Measurements from ENCODE around the gene ZNF23.

The ZNF23 gene

DNA sequence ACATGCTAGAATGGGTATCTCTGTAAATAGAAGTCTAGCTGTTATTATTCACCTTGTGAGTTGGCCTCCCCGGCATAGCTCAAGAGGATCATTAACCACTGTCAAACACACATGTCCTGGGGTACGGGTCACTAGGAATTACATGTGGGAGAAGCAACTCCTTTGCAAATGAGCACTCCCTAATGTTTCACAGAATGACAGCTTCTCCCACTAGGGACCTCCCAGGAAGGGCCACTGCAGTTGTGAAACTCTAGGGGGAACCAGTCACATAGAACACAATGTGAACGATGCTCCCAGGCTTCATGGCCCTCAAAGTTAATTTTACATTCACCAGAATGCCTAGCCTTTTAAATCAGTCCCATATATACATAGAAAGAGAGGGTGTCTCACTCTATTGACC is 39.5 kb upstream of the ZNF23 start:
- no peak overlapping the region for H3K4ac ChIP-seq (ENCODE audit: low read length)
- no peak overlapping the region for H3K9ac ChIP-seq (ENCODE audit: low read depth, low read length, poor library complexity)
- H3K4me3 ChIP-seq (ENCODE audit: low read length in 2 of 2), result no peak overlapping the region
- H3K27me3 ChIP-seq (ENCODE audit: control insufficient read depth in 3 of 3, insufficient read depth in 3 of 3, low read depth in 1 of 3, low read length in 3 of 3), result no peaks in the 10 kb centered on the region
- no peaks in the 10 kb centered on the region for H3K36me3 ChIP-seq (replicated peaks in 1 of 2; ENCODE audit: control insufficient read depth in 2 of 2, insufficient read depth in 2 of 2, low read length in 2 of 2)
- H3K27ac ChIP-seq (replicated peaks; ENCODE audit: low read length), result no peak overlapping the region
- no peak overlapping the region for H4K91ac ChIP-seq (ENCODE audit: low read depth, low read length, poor library complexity)
- no peak overlapping the region for H3K23ac ChIP-seq (ENCODE audit: low read depth, low read length, poor library complexity)
- no peaks in the 10 kb centered on the region for H3K79me1 ChIP-seq (ENCODE audit: low read depth, low read length)
- H2AFZ ChIP-seq (ENCODE audit: low read length), result no peak overlapping the region
- no peak overlapping the region for H2BK12ac ChIP-seq (ENCODE audit: low read length)
- H2AK5ac ChIP-seq (ENCODE audit: low read depth, low read length), result no peak overlapping the region
- no peak overlapping the region for H3K4me2 ChIP-seq (ENCODE audit: insufficient read depth, low read length, poor library complexity, severe bottlenecking)
- no peak overlapping the region for H3K14ac ChIP-seq (ENCODE audit: low read length)
- H4K8ac ChIP-seq (ENCODE audit: low read depth, low read length), result no peak overlapping the region
- no peak overlapping the region for H3K18ac ChIP-seq (ENCODE audit: low read length)
- DNase-seq (ENCODE audit: low spot score), result no peak
- H2BK120ac ChIP-seq (ENCODE audit: low read depth, low read length), result no peak overlapping the region
- no CpG with 5 or more reads among the region's 3 CpGs for WGBS, 2 donors (ENCODE audit: extremely low coverage in 2 of 2, insufficient read length in 2 of 2, insufficient replicate concordance in 1 of 2)
- H3K9me3 ChIP-seq (replicated peaks in 1 of 2; ENCODE audit: control insufficient read depth in 2 of 2, insufficient read depth in 1 of 2, low read depth in 1 of 2, low read length in 2 of 2), result no peaks in the 10 kb centered on the region
- no peak overlapping the region for H2BK15ac ChIP-seq (ENCODE audit: low read length)
- H2BK5ac ChIP-seq (ENCODE audit: low read length), result no peak overlapping the region
- H3K4me1 ChIP-seq (ENCODE audit: control insufficient read depth in 2 of 2, insufficient read depth in 1 of 2, low read depth in 1 of 2, low read length in 2 of 2), result no peaks in the 10 kb centered on the region

DNA sequence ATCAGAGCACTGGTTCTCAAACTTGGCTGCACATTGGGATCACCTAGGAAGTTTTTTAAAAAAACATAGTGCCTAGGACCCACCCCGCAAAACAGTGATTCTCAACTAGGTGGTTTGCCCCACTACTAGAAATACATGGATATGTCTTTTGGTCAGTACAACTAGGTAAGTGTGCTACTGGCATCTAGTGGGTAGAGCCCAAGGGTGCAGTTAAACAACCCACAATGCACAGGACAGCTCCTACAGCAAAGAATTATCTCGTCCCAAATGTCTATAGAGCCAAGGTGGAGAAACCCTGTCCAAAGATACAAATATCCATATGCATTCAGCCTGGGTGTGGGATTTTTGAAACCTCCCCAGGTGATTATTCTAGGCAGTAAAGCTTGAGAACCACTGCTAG is 38.9 kb upstream of the ZNF23 start:
- no peak overlapping the region for H2BK120ac ChIP-seq (ENCODE audit: low read depth, low read length)
- H2BK5ac ChIP-seq (ENCODE audit: low read length), result no peak overlapping the region
- H3K4me2 ChIP-seq (ENCODE audit: insufficient read depth, low read length, poor library complexity, severe bottlenecking), result no peak overlapping the region
- H2AK5ac ChIP-seq (ENCODE audit: low read depth, low read length), result no peak overlapping the region
- H3K27me3 ChIP-seq (ENCODE audit: control insufficient read depth in 3 of 3, insufficient read depth in 3 of 3, low read depth in 1 of 3, low read length in 3 of 3), result no peaks in the 10 kb centered on the region
- no CpG with 5 or more reads among the region's 2 CpGs for WGBS, 2 donors (ENCODE audit: extremely low coverage in 2 of 2, insufficient read length in 2 of 2, insufficient replicate concordance in 1 of 2)
- H3K4ac ChIP-seq (ENCODE audit: low read length), result no peak overlapping the region
- H3K4me3 ChIP-seq (ENCODE audit: low read length in 2 of 2), result no peak overlapping the region
- no peak overlapping the region for H4K8ac ChIP-seq (ENCODE audit: low read depth, low read length)
- H3K79me1 ChIP-seq (ENCODE audit: low read depth, low read length), result no peaks in the 10 kb centered on the region
- H3K9me3 ChIP-seq (replicated peaks in 1 of 2; ENCODE audit: control insufficient read depth in 2 of 2, insufficient read depth in 1 of 2, low read depth in 1 of 2, low read length in 2 of 2), result no peaks in the 10 kb centered on the region
- no peak overlapping the region for H3K18ac ChIP-seq (ENCODE audit: low read length)
- no peak for DNase-seq (ENCODE audit: low spot score)
- no peak overlapping the region for H2BK12ac ChIP-seq (ENCODE audit: low read length)
- H2BK15ac ChIP-seq (ENCODE audit: low read length), result no peak overlapping the region
- H3K9ac ChIP-seq (ENCODE audit: low read depth, low read length, poor library complexity), result no peak overlapping the region
- no peak overlapping the region for H3K14ac ChIP-seq (ENCODE audit: low read length)
- H3K36me3 ChIP-seq (replicated peaks in 1 of 2; ENCODE audit: control insufficient read depth in 2 of 2, insufficient read depth in 2 of 2, low read length in 2 of 2), result no peaks in the 10 kb centered on the region
- no peak overlapping the region for H3K23ac ChIP-seq (ENCODE audit: low read depth, low read length, poor library complexity)
- no peak overlapping the region for H4K91ac ChIP-seq (ENCODE audit: low read depth, low read length, poor library complexity)
- H3K4me1 ChIP-seq (ENCODE audit: control insufficient read depth in 2 of 2, insufficient read depth in 1 of 2, low read depth in 1 of 2, low read length in 2 of 2), result no peaks in the 10 kb centered on the region
- H3K27ac ChIP-seq (replicated peaks; ENCODE audit: low read length), result no peak overlapping the region
- H2AFZ ChIP-seq (ENCODE audit: low read length), result no peak overlapping the region

DNA sequence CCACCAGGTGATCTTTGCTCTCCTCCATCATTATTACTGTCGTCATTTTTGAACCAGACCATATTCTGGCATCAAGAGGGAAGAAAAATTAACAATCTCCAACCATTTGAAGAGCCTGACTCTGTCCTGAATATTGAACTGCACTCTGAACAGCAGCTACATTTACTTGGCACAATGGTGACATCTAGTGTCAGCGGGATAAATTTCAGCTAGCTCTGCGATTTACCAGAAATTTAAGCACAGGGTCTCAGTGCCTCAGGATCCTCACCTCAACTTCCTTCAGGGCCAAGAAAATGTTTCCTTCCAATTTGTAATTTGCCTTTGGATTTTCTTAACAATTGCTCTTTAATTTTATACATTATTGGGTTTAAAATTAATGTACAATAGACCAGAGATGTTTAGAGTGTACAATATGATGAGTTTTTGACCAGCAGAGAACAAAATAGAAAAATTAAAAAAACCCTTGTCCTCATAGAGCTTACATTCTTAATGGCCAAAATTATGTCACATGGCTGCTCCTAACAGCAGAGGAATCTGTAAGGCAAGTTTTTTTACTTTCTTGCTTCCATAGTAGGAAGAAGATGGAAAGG is 37.8 kb upstream of the ZNF23 start:
- H3K14ac ChIP-seq (ENCODE audit: low read length), result no peak overlapping the region
- no peaks in the 10 kb centered on the region for H3K36me3 ChIP-seq (replicated peaks in 1 of 2; ENCODE audit: control insufficient read depth in 2 of 2, insufficient read depth in 2 of 2, low read length in 2 of 2)
- no peak overlapping the region for H2BK5ac ChIP-seq (ENCODE audit: low read length)
- no peak overlapping the region for H2AFZ ChIP-seq (ENCODE audit: low read length)
- no CpG with 5 or more reads among the region's 3 CpGs for WGBS, 2 donors (ENCODE audit: extremely low coverage in 2 of 2, insufficient read length in 2 of 2, insufficient replicate concordance in 1 of 2)
- H3K18ac ChIP-seq (ENCODE audit: low read length), result no peak overlapping the region
- no peak overlapping the region for H3K9ac ChIP-seq (ENCODE audit: low read depth, low read length, poor library complexity)
- no peaks in the 10 kb centered on the region for H3K27me3 ChIP-seq (ENCODE audit: control insufficient read depth in 3 of 3, insufficient read depth in 3 of 3, low read depth in 1 of 3, low read length in 3 of 3)
- H3K27ac ChIP-seq (replicated peaks; ENCODE audit: low read length), result no peak overlapping the region
- no peak overlapping the region for H2BK15ac ChIP-seq (ENCODE audit: low read length)
- H3K4me3 ChIP-seq (ENCODE audit: low read length in 2 of 2), result no peak overlapping the region
- H2BK120ac ChIP-seq (ENCODE audit: low read depth, low read length), result no peak overlapping the region
- H3K4me2 ChIP-seq (ENCODE audit: insufficient read depth, low read length, poor library complexity, severe bottlenecking), result no peak overlapping the region
- no peak overlapping the region for H4K8ac ChIP-seq (ENCODE audit: low read depth, low read length)
- H4K91ac ChIP-seq (ENCODE audit: low read depth, low read length, poor library complexity), result no peak overlapping the region
- H2AK5ac ChIP-seq (ENCODE audit: low read depth, low read length), result no peak overlapping the region
- H3K23ac ChIP-seq (ENCODE audit: low read depth, low read length, poor library complexity), result no peak overlapping the region
- DNase-seq (ENCODE audit: low spot score), result peak; percentile 48
- no peaks in the 10 kb centered on the region for H3K4me1 ChIP-seq (ENCODE audit: control insufficient read depth in 2 of 2, insufficient read depth in 1 of 2, low read depth in 1 of 2, low read length in 2 of 2)
- no peak overlapping the region for H2BK12ac ChIP-seq (ENCODE audit: low read length)
- H3K79me1 ChIP-seq (ENCODE audit: low read depth, low read length), result no peaks in the 10 kb centered on the region
- no peak overlapping the region for H3K4ac ChIP-seq (ENCODE audit: low read length)
- no peaks in the 10 kb centered on the region for H3K9me3 ChIP-seq (replicated peaks in 1 of 2; ENCODE audit: control insufficient read depth in 2 of 2, insufficient read depth in 1 of 2, low read depth in 1 of 2, low read length in 2 of 2)

DNA sequence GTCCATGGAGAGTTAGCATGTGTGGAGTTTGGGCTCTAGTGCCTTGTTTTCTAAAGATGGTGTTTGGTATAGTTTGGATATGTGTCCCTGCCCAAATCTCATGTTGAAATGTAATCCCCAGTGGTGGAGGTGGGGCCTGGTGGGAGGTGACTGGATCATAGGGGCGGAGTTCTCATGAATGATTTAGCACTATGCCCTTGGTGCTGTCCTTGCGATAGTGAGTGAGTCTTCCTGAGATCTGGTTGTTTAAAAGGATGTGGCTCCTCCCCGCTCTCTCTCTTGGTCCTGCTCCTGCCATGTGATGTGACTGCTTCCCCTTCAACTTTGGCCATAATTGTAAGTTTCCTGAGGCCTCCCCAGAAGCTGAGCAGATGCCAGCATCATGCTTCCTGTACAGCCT is 36.0 kb upstream of the ZNF23 start:
- no peaks in the 10 kb centered on the region for H3K36me3 ChIP-seq (replicated peaks in 1 of 2; ENCODE audit: control insufficient read depth in 2 of 2, insufficient read depth in 2 of 2, low read length in 2 of 2)
- no peak overlapping the region for H3K14ac ChIP-seq (ENCODE audit: low read length)
- no peak overlapping the region for H2AFZ ChIP-seq (ENCODE audit: low read length)
- DNase-seq (ENCODE audit: low spot score), result no peak
- no peak overlapping the region for H4K8ac ChIP-seq (ENCODE audit: low read depth, low read length)
- no peak overlapping the region for H3K4me2 ChIP-seq (ENCODE audit: insufficient read depth, low read length, poor library complexity, severe bottlenecking)
- no peak overlapping the region for H2BK12ac ChIP-seq (ENCODE audit: low read length)
- no peaks in the 10 kb centered on the region for H3K4me1 ChIP-seq (ENCODE audit: control insufficient read depth in 2 of 2, insufficient read depth in 1 of 2, low read depth in 1 of 2, low read length in 2 of 2)
- H3K4ac ChIP-seq (ENCODE audit: low read length), result no peak overlapping the region
- no peak overlapping the region for H2BK120ac ChIP-seq (ENCODE audit: low read depth, low read length)
- no peaks in the 10 kb centered on the region for H3K27me3 ChIP-seq (ENCODE audit: control insufficient read depth in 3 of 3, insufficient read depth in 3 of 3, low read depth in 1 of 3, low read length in 3 of 3)
- no peaks in the 10 kb centered on the region for H3K9me3 ChIP-seq (replicated peaks in 1 of 2; ENCODE audit: control insufficient read depth in 2 of 2, insufficient read depth in 1 of 2, low read depth in 1 of 2, low read length in 2 of 2)
- no peak overlapping the region for H3K23ac ChIP-seq (ENCODE audit: low read depth, low read length, poor library complexity)
- no peak overlapping the region for H2BK15ac ChIP-seq (ENCODE audit: low read length)
- no peak overlapping the region for H3K4me3 ChIP-seq (ENCODE audit: low read length in 2 of 2)
- H3K79me1 ChIP-seq (ENCODE audit: low read depth, low read length), result no peaks in the 10 kb centered on the region
- no peak overlapping the region for H4K91ac ChIP-seq (ENCODE audit: low read depth, low read length, poor library complexity)
- no peak overlapping the region for H3K9ac ChIP-seq (ENCODE audit: low read depth, low read length, poor library complexity)
- no peak overlapping the region for H3K18ac ChIP-seq (ENCODE audit: low read length)
- H2AK5ac ChIP-seq (ENCODE audit: low read depth, low read length), result no peak overlapping the region
- no peak overlapping the region for H2BK5ac ChIP-seq (ENCODE audit: low read length)
- no peak overlapping the region for H3K27ac ChIP-seq (replicated peaks; ENCODE audit: low read length)
- WGBS, 2 donors (ENCODE audit: extremely low coverage in 2 of 2, insufficient read length in 2 of 2, insufficient replicate concordance in 1 of 2), result no CpG with 5 or more reads among the region's 3 CpGs

Data from neuronal stem cell (in vitro differentiated cells).